GM23338 (cell line): ENCODE data around the gene GLP1R. TPM values are rescaled to one million over a fixed set of nuclear protein-coding genes. Genes with fewer than 3 reads are reported as not detected.

Experiments used
- ATAC-seq: fragments of 200-7000 bp; cut with Tn5 transposase; 3 replicates; pipeline ENCODE4 v1.9.1; 2020
- DNase-seq: peaks from one replicate; pipeline ENCODE4 v3.0.0-alpha.2; 2015; ENCODE audit warnings: low spot score
- H2AFZ ChIP-seq: fragments of 200-600 bp; sonication (generic); 2 replicates; pipeline ENCODE4 v1.8.0; 2016; ENCODE audit warnings: antibody characterized with exemption, mild to moderate bottlenecking, moderate library complexity
- H3F3A ChIP-seq: fragments of 200-600 bp; sonication (generic); replicated peaks from 2 replicates; pipeline ENCODE4 v1.8.0; 2017; ENCODE audit warnings: antibody characterized with exemption, mixed run types, low read depth
- H3K27ac ChIP-seq: fragments of 200-600 bp; sonication (generic); 2 replicates; pipeline ENCODE4 v1.6.1; 2016; ENCODE audit warnings: low read depth
- H3K27me3 ChIP-seq: fragments of 200-600 bp; sonication (generic); 2 replicates; pipeline ENCODE4 v1.8.0; 2016; ENCODE audit warnings: mild to moderate bottlenecking, mixed run types, moderate library complexity; ENCODE audit not compliant: insufficient read depth
- H3K36me3 ChIP-seq: fragments of 200-600 bp; sonication (generic); 2 replicates; pipeline ENCODE4 v1.8.0; 2016; ENCODE audit warnings: mild to moderate bottlenecking; ENCODE audit not compliant: insufficient read depth
- H3K4me1 ChIP-seq: fragments of 200-600 bp; sonication (generic); 2 replicates; pipeline ENCODE4 v1.8.0; 2016; ENCODE audit warnings: mild to moderate bottlenecking, moderate library complexity; ENCODE audit not compliant: insufficient read depth
- H3K4me2 ChIP-seq: fragments of 200-600 bp; sonication (generic); 2 replicates; pipeline ENCODE4 v1.7.1; 2017; ENCODE audit warnings: mixed run types
- H3K4me3 ChIP-seq: fragments of 200-600 bp; sonication (generic); 2 replicates; pipeline ENCODE4 v1.6.1; 2016; ENCODE audit warnings: mixed run types
- H3K79me2 ChIP-seq: fragments of 200-600 bp; sonication (generic); replicated peaks from 2 replicates; pipeline ENCODE4 v1.8.0; 2017; ENCODE audit warnings: mild to moderate bottlenecking; ENCODE audit not compliant: insufficient read depth
- H3K9me2 ChIP-seq: fragments of 200-600 bp; sonication (generic); 2 replicates; pipeline ENCODE4 v1.8.0; 2017; ENCODE audit not compliant: insufficient read depth
- H4K20me1 ChIP-seq: fragments of 200-600 bp; sonication (generic); replicated peaks from 2 replicates; pipeline ENCODE4 v1.8.0; 2017; ENCODE audit warnings: mild to moderate bottlenecking; ENCODE audit not compliant: insufficient read depth
- H3K27ac Mint-ChIP-seq: 2 replicates; pipeline ENCODE4 v1.8.0; 2020; ENCODE audit warnings: inconsistent platforms, mild to moderate bottlenecking, moderate library complexity, mixed read lengths
- H3K27me3 Mint-ChIP-seq: 3 replicates; pipeline ENCODE4 v1.8.0; 2022; ENCODE audit warnings: low read depth, mild to moderate bottlenecking, moderate library complexity, mixed read lengths, inconsistent platforms; ENCODE audit not compliant: insufficient read depth, poor library complexity
- H3K36me3 Mint-ChIP-seq: 3 replicates; pipeline ENCODE4 v1.8.0; 2021; ENCODE audit warnings: low read depth, mild to moderate bottlenecking, inconsistent platforms, moderate library complexity, mixed read lengths
- H3K4me1 Mint-ChIP-seq: 3 replicates; pipeline ENCODE4 v1.8.0; 2020; ENCODE audit warnings: mild to moderate bottlenecking, inconsistent platforms, mixed read lengths
- H3K4me3 Mint-ChIP-seq: 3 replicates; pipeline ENCODE4 v1.8.0; 2021; ENCODE audit warnings: moderate library complexity, mild to moderate bottlenecking, inconsistent platforms, mixed read lengths
- H3K9me3 Mint-ChIP-seq: 3 replicates; pipeline ENCODE4 v1.8.0; 2020; ENCODE audit warnings: moderate library complexity, mild to moderate bottlenecking, inconsistent platforms, mixed read lengths
- CREB1 ChIP-seq: fragments of 250-450 bp; sonication (Bioruptor Pico); IDR thresholded peaks from 2 replicates; pipeline ENCODE4 v1.5.0; 2020; ENCODE audit warnings: low read depth, mild to moderate bottlenecking, moderate library complexity
- CTCF ChIP-seq, 2 experiments: fragments of 200-600 bp in 1 of 2; sonication (generic) in 1 of 2; conservative IDR thresholded peaks; 2 replicates each; pipeline versions ENCODE4 v1.5.1 to v1.6.1; 2016 to 2017; ENCODE audit warnings: antibody characterized with exemption in 2 of 2, low read depth in 2 of 2, mild to moderate bottlenecking in 2 of 2, moderate library complexity in 1 of 2
- ETS1 ChIP-seq: IDR thresholded peaks from 2 replicates; pipeline ENCODE4 v1.6.1; 2016; ENCODE audit warnings: antibody characterized with exemption
- JUNB ChIP-seq: IDR thresholded peaks from one replicate; pipeline ENCODE4 v1.6.1; 2016; ENCODE audit warnings: antibody characterized with exemption; ENCODE audit not compliant: unreplicated experiment
- NANOG ChIP-seq: IDR thresholded peaks from 2 replicates; pipeline ENCODE4 v1.6.1; 2016; ENCODE audit warnings: antibody characterized with exemption, borderline replicate concordance
- POLR2AphosphoS5 ChIP-seq: IDR thresholded peaks from 2 replicates; pipeline ENCODE4 v1.6.1; 2016; ENCODE audit warnings: antibody characterized with exemption, low read depth
- REST ChIP-seq: IDR thresholded peaks from one replicate; pipeline ENCODE4 v1.6.1; 2018; ENCODE audit warnings: antibody characterized with exemption; ENCODE audit not compliant: unreplicated experiment
- STAT1 ChIP-seq: IDR thresholded peaks from one replicate; pipeline ENCODE4 v1.6.1; 2016; ENCODE audit warnings: antibody characterized with exemption; ENCODE audit not compliant: unreplicated experiment
- ZNF114 ChIP-seq: fragments of 250-450 bp; sonication (Bioruptor Pico); IDR thresholded peaks from 2 replicates; pipeline ENCODE4 v1.5.0; 2020; ENCODE audit warnings: mild to moderate bottlenecking, moderate library complexity
- ZNF331 ChIP-seq: fragments of 250-450 bp; sonication (Bioruptor Pico); IDR thresholded peaks from 2 replicates; pipeline ENCODE4 v1.5.0; 2020; ENCODE audit warnings: low read depth, mild to moderate bottlenecking, moderate library complexity
- ZNF462 ChIP-seq: fragments of 250-450 bp; sonication (Bioruptor Pico); IDR thresholded peaks from 2 replicates; pipeline ENCODE4 v1.5.0; 2020; ENCODE audit warnings: mild to moderate bottlenecking, moderate library complexity
- polyA plus RNA-seq: library from polyadenylated mRNA; unstranded; fragments of >200 nt; fragmentation: Nextera tagmentation; extraction: Ambion mirVana; gene quantifications from 2 replicates; pipeline ENCODE4 v1.2.1, GENCODE V29; 2016
- total RNA-seq: library from RNA; depleted of rRNA; stranded (reverse); fragments of >200 nt; shearing (Covaris generic); gene quantifications from 2 replicates; pipeline ENCODE4 v1.2.3, GENCODE V29; 2014

Gene GLP1R
- total and polyA plus RNA-seq, 2 experiments from 2014 or later, result 0.42 to 3.7 TPM

- Histone ChIP-seq H3F3A (no peaks in the 10 kb centered on the region), H3K27ac (no peak overlapping the region), H3K36me3 (no peaks in the 10 kb centered on the region), H3K4me2 (no peak overlapping the region), H3K27me3 (peaks cover 40% of the 10 kb centered on the region), H2AFZ (no peak overlapping the region), H3K4me1 (peaks cover 25% of the 10 kb centered on the region; the same call in 1 of the 2 replicates), H3K9me2 (no peaks in the 10 kb centered on the region), H3K79me2 (no peaks in the 10 kb centered on the region), H4K20me1 (peaks cover 7% of the 10 kb centered on the region; the same call in 1 of the 2 replicates), H3K4me3 (no peak overlapping the region)
- H3K36me3 Mint-ChIP-seq, result no peaks in the 10 kb centered on the region
- DNase-seq (no peak), ATAC-seq (no peak)
- H3K27ac Mint-ChIP-seq, result no peak overlapping the region
- no peak for TF ChIP-seq JUNB
- no peak for TF ChIP-seq ZNF331 (CRISPR knock-in tag)
- no peak for TF ChIP-seq STAT1
- TF ChIP-seq ETS1, result no peak
- no peak for TF ChIP-seq POLR2AphosphoS5
- TF ChIP-seq REST, result no peak
- TF ChIP-seq ZNF462 (CRISPR knock-in tag), result no peak
- no peak for TF ChIP-seq NANOG
- TF ChIP-seq CREB1 (CRISPR knock-in tag), result no peak
- no peak for TF ChIP-seq ZNF114 (CRISPR knock-in tag)
- no peak for TF ChIP-seq CTCF (conservative IDR thresholded peaks at IDR 0.05; ENCODE audit: low read depth in 2 of 2)
- peaks cover 18% of the 10 kb centered on the region for H3K4me1 Mint-ChIP-seq
- H3K9me3 Mint-ChIP-seq, result no peaks in the 10 kb centered on the region
- H3K27me3 Mint-ChIP-seq, result peaks cover 40% of the 10 kb centered on the region
- H3K4me3 Mint-ChIP-seq, result no peak overlapping the region; the same call in 2 of the 3 replicates
These were observed 2.0 kb downstream of the GLP1R start for GRCh38 chr6:39050453-39051112.
